Measurements from ENCODE around the gene CLPTM1L.
"Not testable (repeated sequence)": the region's sequence is repeated elsewhere in the genome, so short reads cannot be mapped to it uniquely, and the experiment has no call there.

CLPTM1L gene

GRCh38 chr5:1311439-1312055 lies 33.4 kb downstream of the CLPTM1L start:
- DNase-seq = no peak

GRCh38 chr5:1310118-1310517 lies 34.8 kb downstream of the CLPTM1L start:
- DNase-seq = no peak

- no peak for DNase-seq
Measured at GRCh38 chr5:1304033-1304432, 40.9 kb downstream of the CLPTM1L start.

- DNase-seq = no peak
Measured at GRCh38 chr5:1302258-1302657, 42.6 kb downstream of the CLPTM1L start.

- no peak for DNase-seq
Measured at GRCh38 chr5:1300581-1301083, 44.3 kb downstream of the CLPTM1L start.

- no peak for DNase-seq
Measured at GRCh38 chr5:1299961-1300360, 44.9 kb downstream of the CLPTM1L start.

GRCh38 chr5:1299511-1299850 lies 45.4 kb downstream of the CLPTM1L start:
- DNase-seq = no peak

GRCh38 chr5:1298723-1299510 lies 46.0 kb downstream of the CLPTM1L start:
- no peak for DNase-seq

- DNase-seq = no peak
Measured at GRCh38 chr5:1298067-1298551, 46.8 kb downstream of the CLPTM1L start.

GRCh38 chr5:1297243-1297642 lies 47.7 kb downstream of the CLPTM1L start:
- no peak for DNase-seq

GRCh38 chr5:1295650-1296037 lies 49.3 kb downstream of the CLPTM1L start:
- DNase-seq = no peak

GRCh38 chr5:1294835-1295649 lies 49.9 kb downstream of the CLPTM1L start, which contains the start of gene TERT:
TERT (minus strand) TSS chr5:1295068; CDS start chr5:1294989, 79 bp downstream.
- peak; percentile 73 for DNase-seq

GRCh38 chr5:1294206-1294834 lies 50.6 kb downstream of the CLPTM1L start:
- DNase-seq = no peak

GRCh38 chr5:1293416-1294205 lies 51.3 kb downstream of the CLPTM1L start:
- DNase-seq = no peak

- no peak for DNase-seq
Measured at GRCh38 chr5:1292846-1293415, 52.0 kb downstream of the CLPTM1L start.

- no peak for DNase-seq
Measured at GRCh38 chr5:1292139-1292538, 52.8 kb downstream of the CLPTM1L start.

- no peak for DNase-seq
Measured at GRCh38 chr5:1291611-1292080, 53.3 kb downstream of the CLPTM1L start.

- DNase-seq = not testable (repeated sequence)
Measured at GRCh38 chr5:1290956-1291355, 53.9 kb downstream of the CLPTM1L start.

GRCh38 chr5:1289559-1289958 lies 55.3 kb downstream of the CLPTM1L start:
- DNase-seq = not testable (repeated sequence)

- DNase-seq = no peak
Measured at GRCh38 chr5:1288439-1289335, 56.2 kb downstream of the CLPTM1L start.

All from CD4-positive, alpha-beta T cell treated with Interleukin-15 for 1 hour (primary cell).